Measurements from ENCODE around the gene MAP7D2. TPM values are rescaled to one million over a fixed set of nuclear protein-coding genes. Genes with fewer than 3 reads are reported as not detected.

The MAP7D2 gene
- total and polyA plus RNA-seq, 2 experiments from 2014 or later = 0.90 to 1.6 TPM

DNA sequence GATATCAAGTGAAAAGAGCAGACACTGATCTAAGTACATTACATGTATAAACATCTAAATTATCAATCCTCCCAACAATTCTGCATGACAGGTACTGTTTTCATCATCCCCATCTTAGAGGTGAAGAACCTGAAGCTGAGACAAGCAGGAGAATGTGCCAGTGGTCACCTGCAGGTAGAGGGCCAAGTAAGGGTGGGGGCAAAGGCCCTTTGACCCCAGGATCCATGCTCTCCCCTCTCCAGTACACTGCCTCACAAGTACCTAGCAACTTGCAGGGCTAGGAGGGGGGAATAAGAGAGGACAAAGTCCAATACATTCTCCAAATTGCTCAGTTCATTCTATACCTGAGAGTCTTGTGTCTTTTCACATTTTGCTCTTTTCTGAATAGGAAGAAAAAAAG, 8.3 kb upstream of the MAP7D2 start:
- Histone ChIP-seq H3K27me3 (ENCODE audit: insufficient read depth) (no peaks in the 10 kb centered on the region), H3K9me2 (ENCODE audit: insufficient read depth) (no peaks in the 10 kb centered on the region), H4K20me1 (replicated peaks; ENCODE audit: insufficient read depth) (no peaks in the 10 kb centered on the region; the same call in 1 of the 2 replicates), H3K4me1 (ENCODE audit: insufficient read depth) (no peaks in the 10 kb centered on the region), H3K27ac (ENCODE audit: low read depth) (no peak overlapping the region), H2AFZ (no peak overlapping the region), H3K79me2 (replicated peaks; ENCODE audit: insufficient read depth) (no peaks in the 10 kb centered on the region), H3K4me3 (no peak overlapping the region), H3K4me2 (no peak overlapping the region), H3F3A (replicated peaks; ENCODE audit: low read depth) (no peaks in the 10 kb centered on the region), H3K36me3 (ENCODE audit: insufficient read depth) (no peaks in the 10 kb centered on the region)
- H3K9me3 Mint-ChIP-seq = no peaks in the 10 kb centered on the region
- H3K27ac Mint-ChIP-seq = no peak overlapping the region
- ATAC-seq (no peak; the same call in 1 of the 3 replicates), DNase-seq (ENCODE audit: low spot score) (no peak)
- TF ChIP-seq ZNF114 (CRISPR knock-in tag; IDR thresholded peaks at IDR 0.05) (no peak), STAT1 (IDR thresholded peaks at IDR 0.05; ENCODE audit: unreplicated experiment) (no peak), EZH2phosphoT487 (IDR thresholded peaks at IDR 0.05; ENCODE audit: unreplicated experiment) (no peak), ZNF331 (CRISPR knock-in tag; IDR thresholded peaks at IDR 0.05; ENCODE audit: low read depth) (no peak), POLR2AphosphoS5 (IDR thresholded peaks at IDR 0.05; ENCODE audit: low read depth) (no peak), NANOG (IDR thresholded peaks at IDR 0.05; ENCODE audit: borderline replicate concordance) (no peak), EZH2 (IDR thresholded peaks at IDR 0.05; ENCODE audit: low read depth, unreplicated experiment) (no peak), CREB1 (CRISPR knock-in tag; IDR thresholded peaks at IDR 0.05; ENCODE audit: low read depth) (no peak), JUNB (IDR thresholded peaks at IDR 0.05; ENCODE audit: unreplicated experiment) (no peak)
- TF ChIP-seq, protein P1, sequence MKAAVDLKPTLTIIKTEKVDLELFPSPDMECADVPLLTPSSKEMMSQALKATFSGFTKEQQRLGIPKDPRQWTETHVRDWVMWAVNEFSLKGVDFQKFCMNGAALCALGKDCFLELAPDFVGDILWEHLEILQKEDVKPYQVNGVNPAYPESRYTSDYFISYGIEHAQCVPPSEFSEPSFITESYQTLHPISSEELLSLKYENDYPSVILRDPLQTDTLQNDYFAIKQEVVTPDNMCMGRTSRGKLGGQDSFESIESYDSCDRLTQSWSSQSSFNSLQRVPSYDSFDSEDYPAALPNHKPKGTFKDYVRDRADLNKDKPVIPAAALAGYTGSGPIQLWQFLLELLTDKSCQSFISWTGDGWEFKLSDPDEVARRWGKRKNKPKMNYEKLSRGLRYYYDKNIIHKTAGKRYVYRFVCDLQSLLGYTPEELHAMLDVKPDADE (IDR thresholded peaks at IDR 0.05) = no peak
- TF ChIP-seq, protein P2, sequence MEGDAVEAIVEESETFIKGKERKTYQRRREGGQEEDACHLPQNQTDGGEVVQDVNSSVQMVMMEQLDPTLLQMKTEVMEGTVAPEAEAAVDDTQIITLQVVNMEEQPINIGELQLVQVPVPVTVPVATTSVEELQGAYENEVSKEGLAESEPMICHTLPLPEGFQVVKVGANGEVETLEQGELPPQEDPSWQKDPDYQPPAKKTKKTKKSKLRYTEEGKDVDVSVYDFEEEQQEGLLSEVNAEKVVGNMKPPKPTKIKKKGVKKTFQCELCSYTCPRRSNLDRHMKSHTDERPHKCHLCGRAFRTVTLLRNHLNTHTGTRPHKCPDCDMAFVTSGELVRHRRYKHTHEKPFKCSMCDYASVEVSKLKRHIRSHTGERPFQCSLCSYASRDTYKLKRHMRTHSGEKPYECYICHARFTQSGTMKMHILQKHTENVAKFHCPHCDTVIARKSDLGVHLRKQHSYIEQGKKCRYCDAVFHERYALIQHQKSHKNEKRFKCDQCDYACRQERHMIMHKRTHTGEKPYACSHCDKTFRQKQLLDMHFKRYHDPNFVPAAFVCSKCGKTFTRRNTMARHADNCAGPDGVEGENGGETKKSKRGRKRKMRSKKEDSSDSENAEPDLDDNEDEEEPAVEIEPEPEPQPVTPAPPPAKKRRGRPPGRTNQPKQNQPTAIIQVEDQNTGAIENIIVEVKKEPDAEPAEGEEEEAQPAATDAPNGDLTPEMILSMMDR (conservative IDR thresholded peaks at IDR 0.05; ENCODE audit: low read depth in 2 of 2) = no peak
- TF ChIP-seq, protein P3, sequence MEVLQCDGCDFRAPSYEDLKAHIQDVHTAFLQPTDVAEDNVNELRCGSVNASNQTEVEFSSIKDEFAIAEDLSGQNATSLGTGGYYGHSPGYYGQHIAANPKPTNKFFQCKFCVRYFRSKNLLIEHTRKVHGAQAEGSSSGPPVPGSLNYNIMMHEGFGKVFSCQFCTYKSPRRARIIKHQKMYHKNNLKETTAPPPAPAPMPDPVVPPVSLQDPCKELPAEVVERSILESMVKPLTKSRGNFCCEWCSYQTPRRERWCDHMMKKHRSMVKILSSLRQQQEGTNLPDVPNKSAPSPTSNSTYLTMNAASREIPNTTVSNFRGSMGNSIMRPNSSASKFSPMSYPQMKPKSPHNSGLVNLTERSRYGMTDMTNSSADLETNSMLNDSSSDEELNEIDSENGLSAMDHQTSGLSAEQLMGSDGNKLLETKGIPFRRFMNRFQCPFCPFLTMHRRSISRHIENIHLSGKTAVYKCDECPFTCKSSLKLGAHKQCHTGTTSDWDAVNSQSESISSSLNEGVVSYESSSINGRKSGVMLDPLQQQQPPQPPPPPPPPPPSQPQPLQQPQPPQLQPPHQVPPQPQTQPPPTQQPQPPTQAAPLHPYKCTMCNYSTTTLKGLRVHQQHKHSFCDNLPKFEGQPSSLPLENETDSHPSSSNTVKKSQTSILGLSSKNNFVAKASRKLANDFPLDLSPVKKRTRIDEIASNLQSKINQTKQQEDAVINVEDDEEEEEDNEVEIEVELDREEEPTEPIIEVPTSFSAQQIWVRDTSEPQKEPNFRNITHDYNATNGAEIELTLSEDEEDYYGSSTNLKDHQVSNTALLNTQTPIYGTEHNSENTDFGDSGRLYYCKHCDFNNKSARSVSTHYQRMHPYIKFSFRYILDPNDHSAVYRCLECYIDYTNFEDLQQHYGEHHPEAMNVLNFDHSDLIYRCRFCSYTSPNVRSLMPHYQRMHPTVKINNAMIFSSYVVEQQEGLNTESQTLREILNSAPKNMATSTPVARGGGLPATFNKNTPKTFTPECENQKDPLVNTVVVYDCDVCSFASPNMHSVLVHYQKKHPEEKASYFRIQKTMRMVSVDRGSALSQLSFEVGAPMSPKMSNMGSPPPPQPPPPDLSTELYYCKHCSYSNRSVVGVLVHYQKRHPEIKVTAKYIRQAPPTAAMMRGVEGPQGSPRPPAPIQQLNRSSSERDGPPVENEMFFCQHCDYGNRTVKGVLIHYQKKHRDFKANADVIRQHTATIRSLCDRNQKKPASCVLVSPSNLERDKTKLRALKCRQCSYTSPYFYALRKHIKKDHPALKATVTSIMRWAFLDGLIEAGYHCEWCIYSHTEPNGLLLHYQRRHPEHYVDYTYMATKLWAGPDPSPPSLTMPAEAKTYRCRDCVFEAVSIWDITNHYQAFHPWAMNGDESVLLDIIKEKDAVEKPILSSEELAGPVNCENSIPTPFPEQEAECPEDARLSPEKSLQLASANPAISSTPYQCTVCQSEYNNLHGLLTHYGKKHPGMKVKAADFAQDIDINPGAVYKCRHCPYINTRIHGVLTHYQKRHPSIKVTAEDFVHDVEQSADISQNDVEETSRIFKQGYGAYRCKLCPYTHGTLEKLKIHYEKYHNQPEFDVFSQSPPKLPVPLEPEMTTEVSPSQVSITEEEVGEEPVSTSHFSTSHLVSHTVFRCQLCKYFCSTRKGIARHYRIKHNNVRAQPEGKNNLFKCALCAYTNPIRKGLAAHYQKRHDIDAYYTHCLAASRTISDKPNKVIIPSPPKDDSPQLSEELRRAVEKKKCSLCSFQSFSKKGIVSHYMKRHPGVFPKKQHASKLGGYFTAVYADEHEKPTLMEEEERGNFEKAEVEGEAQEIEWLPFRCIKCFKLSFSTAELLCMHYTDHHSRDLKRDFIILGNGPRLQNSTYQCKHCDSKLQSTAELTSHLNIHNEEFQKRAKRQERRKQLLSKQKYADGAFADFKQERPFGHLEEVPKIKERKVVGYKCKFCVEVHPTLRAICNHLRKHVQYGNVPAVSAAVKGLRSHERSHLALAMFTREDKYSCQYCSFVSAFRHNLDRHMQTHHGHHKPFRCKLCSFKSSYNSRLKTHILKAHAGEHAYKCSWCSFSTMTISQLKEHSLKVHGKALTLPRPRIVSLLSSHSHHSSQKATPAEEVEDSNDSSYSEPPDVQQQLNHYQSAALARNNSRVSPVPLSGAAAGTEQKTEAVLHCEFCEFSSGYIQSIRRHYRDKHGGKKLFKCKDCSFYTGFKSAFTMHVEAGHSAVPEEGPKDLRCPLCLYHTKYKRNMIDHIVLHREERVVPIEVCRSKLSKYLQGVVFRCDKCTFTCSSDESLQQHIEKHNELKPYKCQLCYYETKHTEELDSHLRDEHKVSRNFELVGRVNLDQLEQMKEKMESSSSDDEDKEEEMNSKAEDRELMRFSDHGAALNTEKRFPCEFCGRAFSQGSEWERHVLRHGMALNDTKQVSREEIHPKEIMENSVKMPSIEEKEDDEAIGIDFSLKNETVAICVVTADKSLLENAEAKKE (CRISPR knock-in tag; IDR thresholded peaks at IDR 0.05) = no peak
- TF ChIP-seq, protein P4, sequence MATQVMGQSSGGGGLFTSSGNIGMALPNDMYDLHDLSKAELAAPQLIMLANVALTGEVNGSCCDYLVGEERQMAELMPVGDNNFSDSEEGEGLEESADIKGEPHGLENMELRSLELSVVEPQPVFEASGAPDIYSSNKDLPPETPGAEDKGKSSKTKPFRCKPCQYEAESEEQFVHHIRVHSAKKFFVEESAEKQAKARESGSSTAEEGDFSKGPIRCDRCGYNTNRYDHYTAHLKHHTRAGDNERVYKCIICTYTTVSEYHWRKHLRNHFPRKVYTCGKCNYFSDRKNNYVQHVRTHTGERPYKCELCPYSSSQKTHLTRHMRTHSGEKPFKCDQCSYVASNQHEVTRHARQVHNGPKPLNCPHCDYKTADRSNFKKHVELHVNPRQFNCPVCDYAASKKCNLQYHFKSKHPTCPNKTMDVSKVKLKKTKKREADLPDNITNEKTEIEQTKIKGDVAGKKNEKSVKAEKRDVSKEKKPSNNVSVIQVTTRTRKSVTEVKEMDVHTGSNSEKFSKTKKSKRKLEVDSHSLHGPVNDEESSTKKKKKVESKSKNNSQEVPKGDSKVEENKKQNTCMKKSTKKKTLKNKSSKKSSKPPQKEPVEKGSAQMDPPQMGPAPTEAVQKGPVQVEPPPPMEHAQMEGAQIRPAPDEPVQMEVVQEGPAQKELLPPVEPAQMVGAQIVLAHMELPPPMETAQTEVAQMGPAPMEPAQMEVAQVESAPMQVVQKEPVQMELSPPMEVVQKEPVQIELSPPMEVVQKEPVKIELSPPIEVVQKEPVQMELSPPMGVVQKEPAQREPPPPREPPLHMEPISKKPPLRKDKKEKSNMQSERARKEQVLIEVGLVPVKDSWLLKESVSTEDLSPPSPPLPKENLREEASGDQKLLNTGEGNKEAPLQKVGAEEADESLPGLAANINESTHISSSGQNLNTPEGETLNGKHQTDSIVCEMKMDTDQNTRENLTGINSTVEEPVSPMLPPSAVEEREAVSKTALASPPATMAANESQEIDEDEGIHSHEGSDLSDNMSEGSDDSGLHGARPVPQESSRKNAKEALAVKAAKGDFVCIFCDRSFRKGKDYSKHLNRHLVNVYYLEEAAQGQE (IDR thresholded peaks at IDR 0.05; ENCODE audit: unreplicated experiment) = no peak
- no peaks in the 10 kb centered on the region for H3K4me1 Mint-ChIP-seq
- peaks cover 11% of the 10 kb centered on the region; the same call in 2 of the 3 replicates for H3K36me3 Mint-ChIP-seq (ENCODE audit: low read depth)
- no peak overlapping the region for H3K4me3 Mint-ChIP-seq
- no peaks in the 10 kb centered on the region for H3K27me3 Mint-ChIP-seq (ENCODE audit: insufficient read depth, low read depth, poor library complexity)
